ENCODE data around the gene ARHGAP36.

DNA sequence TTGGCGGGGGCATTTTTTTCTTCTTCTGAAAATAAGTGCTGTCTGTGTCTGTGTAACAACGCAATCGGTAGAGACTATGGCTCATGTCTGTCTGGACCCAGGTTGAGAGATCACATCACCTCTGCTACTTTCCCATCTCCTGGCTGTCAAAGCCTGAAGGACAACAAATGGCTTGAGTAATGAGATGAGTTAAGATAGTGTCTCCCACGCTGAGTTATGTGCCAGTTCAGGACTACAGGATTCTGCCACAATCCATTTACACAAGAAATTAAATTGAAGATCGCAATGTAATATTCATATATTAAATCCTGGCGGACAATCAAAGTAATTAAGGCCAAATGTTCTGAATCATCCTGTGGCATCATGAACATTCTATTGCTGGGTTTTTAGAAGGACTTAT lies 16.5 kb upstream of the ARHGAP36 start:
- TF ChIP-seq EZH2 (IDR thresholded peaks at IDR 0.05; ENCODE audit: borderline replicate concordance, low read length) = no peak
- TF ChIP-seq, protein P1, sequence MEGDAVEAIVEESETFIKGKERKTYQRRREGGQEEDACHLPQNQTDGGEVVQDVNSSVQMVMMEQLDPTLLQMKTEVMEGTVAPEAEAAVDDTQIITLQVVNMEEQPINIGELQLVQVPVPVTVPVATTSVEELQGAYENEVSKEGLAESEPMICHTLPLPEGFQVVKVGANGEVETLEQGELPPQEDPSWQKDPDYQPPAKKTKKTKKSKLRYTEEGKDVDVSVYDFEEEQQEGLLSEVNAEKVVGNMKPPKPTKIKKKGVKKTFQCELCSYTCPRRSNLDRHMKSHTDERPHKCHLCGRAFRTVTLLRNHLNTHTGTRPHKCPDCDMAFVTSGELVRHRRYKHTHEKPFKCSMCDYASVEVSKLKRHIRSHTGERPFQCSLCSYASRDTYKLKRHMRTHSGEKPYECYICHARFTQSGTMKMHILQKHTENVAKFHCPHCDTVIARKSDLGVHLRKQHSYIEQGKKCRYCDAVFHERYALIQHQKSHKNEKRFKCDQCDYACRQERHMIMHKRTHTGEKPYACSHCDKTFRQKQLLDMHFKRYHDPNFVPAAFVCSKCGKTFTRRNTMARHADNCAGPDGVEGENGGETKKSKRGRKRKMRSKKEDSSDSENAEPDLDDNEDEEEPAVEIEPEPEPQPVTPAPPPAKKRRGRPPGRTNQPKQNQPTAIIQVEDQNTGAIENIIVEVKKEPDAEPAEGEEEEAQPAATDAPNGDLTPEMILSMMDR (IDR thresholded peaks at IDR 0.05; ENCODE audit: low read length) = no peak

Data from OCI-LY1 (cell line).